GM21576 (cell line): ENCODE measurements around the gene CYP1B1.
"Not testable (repeated sequence)": the region's sequence is repeated elsewhere in the genome, so short reads cannot be mapped to it uniquely, and the experiment has no call there.

Source experiments
- ATAC-seq: cut with Tn5 transposase; IDR thresholded peaks from one replicate; pipeline ENCODE4 v1.9.1; 2021; ENCODE audit warnings: mild to moderate bottlenecking, moderate library complexity; ENCODE audit not compliant: unreplicated experiment

The CYP1B1 gene

GRCh38 chr2:38075507-38076151 is at the start of gene CYP1B1:
Gene CYP1B1 (minus strand): TSS chr2:38076151. CDS start chr2:38075388, 763 bp downstream.
- no peak for ATAC-seq

GRCh38 chr2:38125007-38125406 is 49.1 kb upstream of the CYP1B1 start:
- no peak for ATAC-seq

- ATAC-seq = no peak
Measured at GRCh38 chr2:38123911-38124310, 48.0 kb upstream of the CYP1B1 start.

GRCh38 chr2:38122344-38122743 is 46.4 kb upstream of the CYP1B1 start:
- ATAC-seq = no peak

- no peak for ATAC-seq
Measured at GRCh38 chr2:38121481-38121880, 45.5 kb upstream of the CYP1B1 start.

- ATAC-seq = no peak
Measured at GRCh38 chr2:38120829-38121228, 44.9 kb upstream of the CYP1B1 start.

GRCh38 chr2:38120264-38120592 is 44.3 kb upstream of the CYP1B1 start:
- ATAC-seq = no peak

- ATAC-seq = no peak
Measured at GRCh38 chr2:38116762-38117161, 40.8 kb upstream of the CYP1B1 start.

- no peak for ATAC-seq
Measured at GRCh38 chr2:38115216-38116032, 39.5 kb upstream of the CYP1B1 start.

GRCh38 chr2:38113981-38114708 is 38.2 kb upstream of the CYP1B1 start:
- no peak for ATAC-seq

- ATAC-seq = no peak
Measured at GRCh38 chr2:38113051-38113450, 37.1 kb upstream of the CYP1B1 start.

GRCh38 chr2:38111350-38111749 is 35.4 kb upstream of the CYP1B1 start:
- ATAC-seq = not testable (repeated sequence)

- no peak for ATAC-seq
Measured at GRCh38 chr2:38109732-38110181, 33.8 kb upstream of the CYP1B1 start.

GRCh38 chr2:38108907-38109731 is 33.2 kb upstream of the CYP1B1 start:
- ATAC-seq = no peak

GRCh38 chr2:38107738-38108410 is 31.9 kb upstream of the CYP1B1 start:
- ATAC-seq = no peak

GRCh38 chr2:38106405-38107094 is 30.6 kb upstream of the CYP1B1 start:
- no peak for ATAC-seq

GRCh38 chr2:38105922-38106321 is 30.0 kb upstream of the CYP1B1 start:
- no peak for ATAC-seq

- no peak for ATAC-seq
Measured at GRCh38 chr2:38104598-38104997, 28.6 kb upstream of the CYP1B1 start.

- no peak for ATAC-seq
Measured at GRCh38 chr2:38100328-38100727, 24.4 kb upstream of the CYP1B1 start.
